CD4-positive, alpha-beta T cell treated with Interleukin-17A for 1 hour (primary cell): ENCODE data around the gene ATG4D.
A peak's percentile ranks its signal among the peaks of the same experiment; 100 is the strongest.

Experiments used
- DNase-seq: peaks from one replicate; pipeline ENCODE4 v3.0.0-alpha.2; 2020

The ATG4D gene

GRCh38 chr19:10543420-10544241 lies at the start of gene ATG4D:
Gene ATG4D (plus strand): TSS chr19:10543904. CDS start chr19:10544091, 187 bp downstream.
- peak; percentile 87 for DNase-seq

DNA sequence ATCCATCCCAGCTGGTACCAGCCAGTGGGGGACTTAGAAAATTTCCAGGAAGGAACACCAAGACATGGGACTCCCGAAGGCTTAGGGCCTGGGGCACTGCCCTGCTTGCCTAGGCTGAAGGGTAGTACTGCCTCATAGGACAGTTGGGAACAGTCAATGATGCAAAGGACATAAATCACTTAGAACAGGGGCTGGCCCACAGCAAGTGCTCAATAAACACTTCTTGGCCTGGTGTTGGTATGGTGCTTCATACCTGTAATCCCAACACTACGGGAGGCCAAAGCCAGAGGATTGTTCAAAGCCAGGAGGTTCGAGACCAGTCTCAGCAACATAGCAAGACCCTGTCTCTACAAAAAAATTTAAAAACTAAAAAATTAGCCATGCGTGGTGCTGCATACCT lies 46.3 kb upstream of the ATG4D start:
- no peak for DNase-seq

DNA sequence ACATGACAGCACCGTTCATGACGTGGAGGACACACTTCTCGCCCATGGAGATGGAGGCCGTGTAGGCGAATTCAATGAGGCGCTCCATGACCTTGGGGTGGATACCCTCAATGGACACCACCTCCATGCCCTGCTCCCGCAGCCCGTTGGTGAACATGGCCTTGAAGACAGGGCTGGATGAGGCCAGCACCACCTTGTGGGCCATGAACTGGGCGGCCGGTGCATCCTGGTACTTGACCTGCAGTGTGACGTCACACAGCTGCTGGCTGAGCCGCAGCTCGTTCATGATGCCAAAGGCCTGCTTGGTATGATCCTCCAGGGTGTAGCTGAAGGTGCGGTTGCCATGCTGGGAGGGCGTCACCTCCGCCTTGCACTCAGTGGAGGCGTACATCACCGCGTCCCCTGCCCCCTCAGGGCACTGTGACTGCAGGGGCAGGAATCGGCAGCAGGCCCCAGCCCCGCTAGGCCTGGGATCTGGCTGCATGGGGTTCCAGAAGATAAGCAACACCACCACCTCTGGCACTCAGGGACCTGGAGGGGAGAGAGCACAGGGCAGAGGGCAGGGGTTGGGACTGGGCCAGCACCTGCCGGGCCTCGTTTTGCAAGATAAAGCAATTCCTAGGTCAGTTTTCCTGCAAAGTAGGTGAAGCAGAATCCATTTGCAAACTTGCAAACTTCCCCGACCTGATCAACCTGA lies 44.0 kb upstream of the ATG4D start:
- DNase-seq: no peak

GRCh38 chr19:10500247-10500592 lies 43.5 kb upstream of the ATG4D start:
- no peak for DNase-seq

DNA sequence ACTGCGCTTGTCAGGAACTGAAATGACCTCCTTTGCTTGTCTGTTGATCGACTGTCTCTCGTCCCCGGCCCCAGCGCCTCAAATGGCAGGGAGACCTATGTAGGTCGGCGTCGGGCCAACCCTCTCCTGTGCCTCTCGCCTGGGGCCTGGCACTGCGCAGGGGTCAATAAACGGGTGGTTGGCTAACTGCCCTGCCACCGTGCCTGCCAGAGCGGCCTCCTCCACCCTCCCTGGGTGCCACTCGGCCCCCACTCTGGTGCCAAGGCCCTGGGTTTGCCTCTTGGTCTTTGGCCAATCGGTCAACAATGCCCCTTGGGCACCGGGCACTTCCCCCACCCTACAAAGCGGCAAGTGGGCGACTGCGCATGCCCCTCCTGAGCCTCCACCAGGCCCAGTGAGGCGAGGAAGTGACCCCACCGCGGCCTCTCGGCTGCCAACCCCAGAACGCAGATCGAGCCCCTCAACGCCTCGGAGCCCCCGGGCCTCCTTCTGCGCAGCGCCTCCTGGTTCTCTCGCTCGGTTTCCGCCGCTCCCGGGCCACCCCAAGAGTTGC lies 41.7 kb upstream of the ATG4D start:
- peak; percentile 44 for DNase-seq

DNA sequence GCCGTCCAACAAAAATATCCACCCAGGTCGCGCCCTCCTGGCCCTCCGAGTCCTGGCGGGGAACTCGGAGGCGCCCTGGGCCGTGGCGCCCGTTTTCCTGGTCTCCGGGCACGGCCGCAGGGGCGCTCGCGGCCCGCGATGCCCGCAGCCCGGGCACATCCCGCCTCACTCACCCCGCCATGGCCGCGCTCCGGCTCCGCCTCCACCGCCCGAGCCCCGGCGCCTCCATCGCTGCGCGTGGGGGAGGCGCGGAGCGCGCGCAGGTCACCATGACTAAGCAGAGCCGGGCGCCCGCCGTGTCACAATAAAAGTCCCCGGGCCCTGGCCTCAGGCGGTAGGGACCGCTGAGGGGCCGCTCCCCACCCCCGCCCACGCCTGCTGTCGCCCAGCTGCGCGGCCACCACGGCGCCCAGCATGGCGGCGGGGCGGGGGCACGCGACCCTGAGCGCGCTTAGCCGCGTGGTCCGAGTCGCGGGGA lies 41.1 kb upstream of the ATG4D start:
- peak; percentile 91 for DNase-seq

DNA sequence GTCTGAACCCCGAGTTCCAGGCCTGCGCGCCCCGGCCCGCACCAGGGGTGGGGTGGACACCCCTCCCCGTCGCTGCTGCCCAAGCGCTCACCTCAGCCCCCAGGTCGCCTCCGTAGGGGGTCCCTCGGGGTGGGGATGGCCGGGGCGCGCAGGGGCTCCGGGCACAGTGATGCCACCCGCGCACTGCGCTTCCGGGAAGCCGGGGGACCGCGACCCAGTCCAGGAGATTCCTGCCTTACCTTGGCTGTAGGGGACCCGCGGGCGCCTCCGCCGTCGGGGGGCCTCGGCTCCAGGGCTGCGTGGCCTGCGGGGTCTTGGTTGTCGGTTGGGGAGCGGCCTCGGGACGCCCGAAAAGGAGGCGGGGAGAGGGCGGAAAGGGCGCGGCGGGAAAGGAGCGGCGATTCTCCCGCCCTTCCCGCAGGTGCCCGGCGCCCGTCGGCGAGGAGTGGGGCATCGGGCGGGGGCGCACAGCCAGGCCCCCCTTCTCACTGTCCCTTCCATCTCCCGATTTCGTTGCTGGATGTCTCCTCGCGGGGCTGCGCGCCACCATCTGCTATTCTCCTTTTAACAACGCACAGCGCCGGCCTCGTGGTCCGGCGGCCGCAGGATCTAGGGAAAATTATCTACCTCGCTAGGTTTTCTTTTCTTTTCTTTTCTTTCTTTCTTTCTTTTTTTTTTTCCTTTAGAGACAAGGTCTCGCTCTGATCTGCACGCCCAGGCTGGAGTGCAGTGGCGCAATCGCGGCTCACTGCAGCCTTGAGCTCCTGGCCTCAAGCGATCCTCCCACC lies 40.5 kb upstream of the ATG4D start, which contains the start of gene KEAP1:
KEAP1 (minus strand) TSS at position 355 of the 788 bp plus-strand sequence. CDS start 3,323 bp downstream, outside the sequence.
- DNase-seq: peak; percentile 30

DNA sequence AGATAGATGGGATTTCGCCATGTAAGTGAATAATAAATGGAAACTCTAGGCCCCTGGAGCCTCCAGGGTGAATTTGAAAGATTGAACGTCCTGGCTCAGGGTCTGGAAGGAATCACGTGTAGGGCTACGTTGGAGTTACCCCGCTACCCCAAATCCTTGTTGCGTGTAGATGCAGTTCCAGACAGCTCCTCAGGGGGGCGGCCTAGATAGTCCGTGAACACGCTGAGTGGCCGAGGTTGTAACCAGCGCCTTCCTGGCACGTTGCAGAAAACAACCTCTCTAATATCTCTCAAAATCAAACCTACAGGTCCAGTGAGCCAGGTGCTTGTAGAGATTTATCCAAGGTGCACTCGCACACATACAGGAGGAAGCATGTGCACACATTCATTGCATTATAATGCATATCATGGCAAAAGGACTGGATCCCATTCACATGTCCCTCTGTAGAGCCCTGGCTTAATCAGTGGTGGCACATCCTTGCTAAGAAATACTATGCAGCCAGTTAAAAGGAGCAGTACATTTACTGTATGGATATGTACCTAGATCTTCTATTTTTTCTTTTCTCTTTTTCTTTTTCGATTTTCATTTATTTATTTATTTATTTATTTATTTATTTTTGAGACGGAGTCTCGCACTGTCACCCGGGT lies 38.0 kb upstream of the ATG4D start:
- DNase-seq: peak; percentile 86

DNA sequence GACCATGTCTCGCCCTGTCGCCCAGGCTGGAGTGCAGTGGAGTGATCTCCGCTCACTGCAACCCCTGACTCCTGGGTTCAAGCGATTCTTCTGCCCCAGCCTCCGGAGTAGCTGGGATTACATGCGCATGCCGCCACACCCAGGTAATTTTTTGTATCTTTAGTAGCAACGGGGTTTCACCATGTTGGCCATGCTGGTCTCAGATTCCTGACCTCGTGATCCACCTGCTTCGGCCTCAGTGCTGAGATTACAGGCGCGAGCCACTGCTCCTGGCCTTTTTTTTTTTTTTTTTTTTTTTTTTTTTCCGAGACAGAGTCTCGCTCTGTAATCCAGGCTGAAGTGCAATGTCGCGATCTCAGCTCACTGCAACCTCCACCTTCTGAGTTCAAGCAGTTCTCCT lies 35.7 kb upstream of the ATG4D start:
- no peak for DNase-seq

- no peak for DNase-seq
These were observed 35.0 kb upstream of the ATG4D start for GRCh38 chr19:10508707-10509106.

DNA sequence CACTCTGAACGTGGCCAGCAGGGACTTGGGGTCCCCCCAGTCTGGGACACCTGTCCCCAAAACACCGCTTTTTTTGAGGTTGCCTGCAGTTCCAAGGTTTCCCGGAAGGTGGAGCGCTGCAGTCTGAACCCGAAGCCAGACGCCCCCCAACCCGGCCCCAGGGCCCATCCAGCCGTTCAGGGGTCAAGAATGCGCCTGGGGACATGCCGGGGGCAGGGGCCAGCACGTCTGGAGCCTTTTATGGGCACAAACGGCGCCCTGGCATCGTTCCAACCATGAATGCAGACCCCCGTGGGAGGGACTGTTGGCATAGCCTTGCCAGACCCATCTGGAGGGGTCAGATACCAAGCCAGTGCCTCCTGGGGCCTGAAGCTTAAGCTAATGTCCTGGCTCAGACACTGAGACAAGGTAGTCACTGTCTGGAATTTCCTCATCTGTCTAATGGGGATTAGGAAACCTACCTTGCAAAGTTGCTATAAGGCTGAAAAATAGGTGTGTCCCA lies 33.4 kb upstream of the ATG4D start:
- DNase-seq: peak; percentile 69

GRCh38 chr19:10513223-10513622 lies 30.5 kb upstream of the ATG4D start:
- DNase-seq: no peak

DNA sequence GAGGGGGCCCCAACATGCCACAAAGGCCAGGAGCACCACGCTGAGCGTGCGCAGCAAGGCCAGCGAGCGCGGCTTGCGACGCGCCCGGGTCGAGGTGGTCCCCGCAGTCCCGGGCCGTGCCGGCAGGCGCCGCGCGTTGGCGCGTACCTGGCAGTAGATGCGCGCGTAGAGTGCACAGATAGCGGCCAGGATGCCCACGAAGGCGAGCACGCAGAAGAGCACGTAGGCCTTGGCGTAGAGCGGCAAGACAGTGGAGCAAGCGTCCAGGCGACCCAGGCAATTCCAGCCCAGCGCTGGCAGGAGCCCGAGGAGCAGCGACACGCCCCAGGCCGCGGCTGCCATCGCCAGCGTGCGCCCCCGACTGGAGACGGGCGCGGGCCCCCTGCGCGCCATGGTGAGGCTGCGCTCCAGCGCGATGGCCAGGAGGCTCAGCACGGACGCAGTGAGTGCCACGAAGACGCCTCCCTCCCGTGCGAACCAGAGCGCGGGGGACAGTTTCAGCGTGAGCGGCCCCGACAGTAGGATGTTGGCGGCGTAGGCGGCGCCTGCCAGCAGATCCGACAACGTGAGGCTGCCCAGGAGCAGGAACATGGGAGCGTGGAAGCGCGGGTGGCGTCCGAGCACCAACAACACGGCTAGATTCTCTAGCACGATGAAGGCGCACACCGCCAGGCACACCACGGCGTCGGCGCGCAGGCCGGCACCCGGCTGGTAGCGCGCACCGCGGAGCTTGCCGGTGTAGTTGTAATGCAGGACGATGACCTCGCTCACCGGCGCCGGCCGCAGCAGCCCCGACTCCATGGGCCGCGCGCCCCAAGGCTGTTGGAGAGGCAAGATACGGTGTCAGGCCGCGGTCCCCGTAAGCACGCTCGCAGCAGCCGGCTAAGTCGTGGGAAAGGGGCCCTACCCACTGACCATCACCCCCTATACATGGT lies 29.2 kb upstream of the ATG4D start:
- DNase-seq: peak; percentile 48

GRCh38 chr19:10516064-10516385 lies 27.7 kb upstream of the ATG4D start:
- peak; percentile 69 for DNase-seq

DNA sequence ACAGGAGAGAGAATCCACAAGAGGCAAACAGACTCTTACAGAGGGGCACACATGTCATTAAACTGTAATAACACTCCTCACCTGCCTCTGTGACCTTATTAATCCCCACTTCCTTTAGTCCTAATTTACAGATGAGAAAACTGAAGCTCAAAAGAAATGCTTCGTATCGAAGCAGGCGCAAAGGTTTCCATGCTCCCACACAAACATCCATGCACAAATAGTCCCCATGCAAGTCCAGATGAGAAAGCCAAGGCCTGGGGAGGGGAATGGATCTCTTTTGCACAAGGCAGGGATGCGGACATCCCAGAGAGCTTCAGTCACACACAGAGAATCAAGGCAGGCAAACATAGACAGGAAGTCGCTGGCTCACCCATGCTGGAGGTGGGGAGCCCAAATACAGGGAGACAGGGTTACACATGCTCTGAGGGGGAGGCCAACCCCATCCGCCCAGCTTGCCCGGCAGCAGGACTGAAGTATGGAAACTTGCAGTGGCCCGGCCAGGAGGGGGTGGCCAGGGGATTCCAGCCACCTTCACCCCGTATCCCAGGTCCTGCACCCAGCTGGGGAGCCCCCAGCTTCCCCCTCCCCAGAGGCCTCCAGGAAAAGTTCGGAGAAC lies 26.9 kb upstream of the ATG4D start:
- peak; percentile 24 for DNase-seq

GRCh38 chr19:10517361-10517759 lies 26.3 kb upstream of the ATG4D start, which contains the start of gene S1PR5:
Gene S1PR5 (minus strand): TSS chr19:10517447. CDS start chr19:10515011, 2,436 bp downstream.
- DNase-seq: peak; percentile 33

DNA sequence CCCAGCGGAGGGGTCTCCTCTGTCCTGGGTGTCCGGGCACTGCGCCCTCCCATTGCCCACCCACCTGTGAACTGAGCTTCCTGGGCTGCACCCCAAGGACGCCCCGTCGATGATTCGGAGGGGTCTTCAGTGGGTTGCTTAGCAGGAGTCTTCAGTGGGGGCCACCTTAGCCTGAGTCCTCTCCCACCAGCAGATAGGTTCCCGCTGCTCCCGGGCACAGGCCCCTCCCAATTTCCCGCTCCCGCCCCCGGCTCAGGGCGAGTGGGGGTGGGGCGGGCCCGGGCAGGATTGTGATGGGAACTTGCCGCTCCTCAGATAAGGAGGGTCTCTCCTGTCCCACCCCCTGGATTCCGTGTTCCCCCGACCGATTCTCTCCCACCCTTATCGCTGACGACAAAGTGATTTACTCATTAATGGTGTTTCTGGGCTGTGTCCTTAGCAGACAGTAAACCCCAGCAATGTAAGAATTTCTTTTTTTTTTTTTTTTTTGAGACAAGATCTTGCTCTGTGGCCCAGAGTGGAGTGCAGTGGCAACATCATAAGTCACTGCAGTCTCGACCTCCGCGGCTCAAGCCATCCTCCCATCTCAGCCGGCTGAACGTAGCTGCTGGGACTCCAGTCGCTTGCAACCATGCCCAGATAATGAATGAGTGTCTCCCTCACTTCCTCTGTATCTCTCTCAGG lies 25.8 kb upstream of the ATG4D start:
- DNase-seq: peak; percentile 40

GRCh38 chr19:10518444-10519361 lies 25.0 kb upstream of the ATG4D start:
- DNase-seq: peak; percentile 42

DNA sequence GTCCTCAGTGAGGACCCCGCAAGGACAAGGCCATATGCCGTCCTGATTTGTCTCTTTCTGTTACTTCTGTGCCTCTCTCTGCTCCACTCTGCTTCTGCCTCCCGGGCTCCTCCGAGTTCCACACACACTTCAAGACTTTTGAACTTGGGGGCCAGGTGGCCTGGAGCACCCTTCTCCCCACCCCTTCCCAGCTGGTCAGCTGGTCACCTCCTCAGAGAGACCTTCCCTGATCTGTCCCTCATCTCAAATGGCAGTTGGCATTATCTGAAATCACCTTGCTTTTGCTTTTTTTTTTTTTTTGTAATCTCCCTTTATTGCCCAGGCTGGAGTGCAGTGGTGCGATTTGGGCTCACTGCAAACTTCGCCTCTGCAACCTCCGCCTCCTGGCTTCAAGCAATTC lies 24.3 kb upstream of the ATG4D start:
- no peak for DNase-seq
